Breast epithelium (tissue), 3 donors: ENCODE results near the gene HRH2.

ENCODE experiments used
- POLR2A ChIP-seq: fragments of 450-650 bp; IDR thresholded peaks from one replicate; pipeline ENCODE4 v1.6.1; 2016; ENCODE audit warnings: antibody characterized with exemption, mild to moderate bottlenecking, moderate library complexity
- TF ChIP-seq, protein P1 (sequence below), 3 donors: fragments of 450-650 bp; IDR thresholded peaks; one replicate each; pipeline ENCODE4 v1.5.1; 2016 to 2017; ENCODE audit warnings: antibody characterized with exemption in 3 of 3, mild to moderate bottlenecking in 3 of 3, moderate library complexity in 3 of 3

DNA sequence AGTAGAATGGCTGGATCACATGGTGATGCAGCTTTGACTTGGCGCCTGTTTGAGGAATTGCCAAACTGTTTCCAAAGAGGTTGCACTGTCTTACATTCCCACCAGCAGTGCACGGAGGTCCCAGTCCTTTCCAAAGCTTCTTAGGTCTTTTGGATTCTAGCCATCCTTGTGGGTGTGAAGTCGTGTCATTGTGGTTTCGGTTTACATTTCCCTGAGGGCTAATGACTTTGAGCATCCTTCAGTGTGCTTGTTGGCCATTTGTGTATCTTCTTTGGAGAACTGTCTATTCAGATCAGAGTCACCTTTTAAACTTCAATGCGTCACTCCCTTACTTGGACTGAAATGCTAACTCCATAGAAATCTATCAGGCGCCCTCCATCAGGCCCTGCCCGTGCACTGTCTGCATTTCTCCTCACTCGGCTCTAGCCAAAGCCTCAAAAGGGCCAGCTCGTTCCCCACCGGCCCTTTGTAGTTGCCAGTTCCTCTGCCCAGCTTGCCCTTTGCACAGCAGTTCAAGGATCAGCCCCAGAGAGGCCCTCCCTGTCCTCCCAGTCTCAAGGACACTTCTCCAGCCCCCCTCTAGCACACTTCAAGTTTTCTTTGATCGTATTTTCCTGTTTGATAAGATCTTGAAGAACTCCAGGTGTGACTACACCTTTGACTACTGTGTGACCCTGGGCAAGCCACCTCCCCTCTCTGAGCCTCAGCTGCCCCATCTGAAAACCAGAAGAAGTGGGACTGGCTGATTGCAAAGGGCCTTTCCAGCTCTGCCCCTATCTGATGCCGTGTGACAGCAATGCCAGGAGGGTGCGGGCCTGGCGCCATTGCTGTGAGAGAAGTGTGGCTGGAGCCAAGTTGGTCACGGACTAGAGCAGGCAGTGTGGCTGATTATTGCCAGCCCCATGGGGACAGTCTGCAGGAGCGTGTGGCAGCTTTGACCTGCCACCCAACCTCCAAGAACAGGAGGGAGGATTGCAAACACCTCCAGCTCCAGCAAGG is 5.6 kb downstream of the HRH2 start:
- no peak for TF ChIP-seq POLR2A
- TF ChIP-seq, protein P1, sequence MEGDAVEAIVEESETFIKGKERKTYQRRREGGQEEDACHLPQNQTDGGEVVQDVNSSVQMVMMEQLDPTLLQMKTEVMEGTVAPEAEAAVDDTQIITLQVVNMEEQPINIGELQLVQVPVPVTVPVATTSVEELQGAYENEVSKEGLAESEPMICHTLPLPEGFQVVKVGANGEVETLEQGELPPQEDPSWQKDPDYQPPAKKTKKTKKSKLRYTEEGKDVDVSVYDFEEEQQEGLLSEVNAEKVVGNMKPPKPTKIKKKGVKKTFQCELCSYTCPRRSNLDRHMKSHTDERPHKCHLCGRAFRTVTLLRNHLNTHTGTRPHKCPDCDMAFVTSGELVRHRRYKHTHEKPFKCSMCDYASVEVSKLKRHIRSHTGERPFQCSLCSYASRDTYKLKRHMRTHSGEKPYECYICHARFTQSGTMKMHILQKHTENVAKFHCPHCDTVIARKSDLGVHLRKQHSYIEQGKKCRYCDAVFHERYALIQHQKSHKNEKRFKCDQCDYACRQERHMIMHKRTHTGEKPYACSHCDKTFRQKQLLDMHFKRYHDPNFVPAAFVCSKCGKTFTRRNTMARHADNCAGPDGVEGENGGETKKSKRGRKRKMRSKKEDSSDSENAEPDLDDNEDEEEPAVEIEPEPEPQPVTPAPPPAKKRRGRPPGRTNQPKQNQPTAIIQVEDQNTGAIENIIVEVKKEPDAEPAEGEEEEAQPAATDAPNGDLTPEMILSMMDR (IDR thresholded peaks at IDR 0.05): no peak
